Lower leg skin (tissue), 3 donors: ENCODE data around the gene GDPD5.

Source experiments
- POLR2A ChIP-seq, 2 donors: fragments of 450-650 bp; IDR thresholded peaks; one replicate each; pipeline ENCODE4 v1.6.1; 2016 to 2017; ENCODE audit warnings: antibody characterized with exemption in 2 of 2, mild to moderate bottlenecking in 1 of 2, moderate library complexity in 1 of 2
- TF ChIP-seq, protein P1 (sequence below), 3 donors: fragments of 450-650 bp; IDR thresholded peaks; one replicate each; pipeline ENCODE4 v1.5.1; 2016; ENCODE audit warnings: antibody characterized with exemption in 3 of 3, mild to moderate bottlenecking in 3 of 3, moderate library complexity in 2 of 3

DNA sequence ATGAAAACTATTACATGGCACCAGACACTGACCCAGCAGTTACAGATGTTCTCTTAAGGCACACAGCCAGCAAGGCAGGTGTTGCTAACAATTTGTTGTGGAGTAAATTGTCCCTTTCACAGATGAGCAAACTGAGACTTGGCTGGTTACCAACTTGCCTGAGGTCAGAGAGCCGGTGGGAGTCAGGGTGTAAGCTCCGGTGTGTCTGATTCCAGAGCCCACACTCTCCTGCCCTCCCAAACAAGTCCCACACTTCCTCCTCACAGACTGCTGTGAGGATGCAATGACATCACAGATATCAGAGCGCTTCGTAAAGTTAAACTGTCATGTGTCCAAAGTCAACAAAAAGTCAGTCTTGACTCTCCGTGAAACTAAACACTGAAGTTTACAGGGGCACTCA is 12.5 kb downstream of the GDPD5 start:
- TF ChIP-seq, protein P1, sequence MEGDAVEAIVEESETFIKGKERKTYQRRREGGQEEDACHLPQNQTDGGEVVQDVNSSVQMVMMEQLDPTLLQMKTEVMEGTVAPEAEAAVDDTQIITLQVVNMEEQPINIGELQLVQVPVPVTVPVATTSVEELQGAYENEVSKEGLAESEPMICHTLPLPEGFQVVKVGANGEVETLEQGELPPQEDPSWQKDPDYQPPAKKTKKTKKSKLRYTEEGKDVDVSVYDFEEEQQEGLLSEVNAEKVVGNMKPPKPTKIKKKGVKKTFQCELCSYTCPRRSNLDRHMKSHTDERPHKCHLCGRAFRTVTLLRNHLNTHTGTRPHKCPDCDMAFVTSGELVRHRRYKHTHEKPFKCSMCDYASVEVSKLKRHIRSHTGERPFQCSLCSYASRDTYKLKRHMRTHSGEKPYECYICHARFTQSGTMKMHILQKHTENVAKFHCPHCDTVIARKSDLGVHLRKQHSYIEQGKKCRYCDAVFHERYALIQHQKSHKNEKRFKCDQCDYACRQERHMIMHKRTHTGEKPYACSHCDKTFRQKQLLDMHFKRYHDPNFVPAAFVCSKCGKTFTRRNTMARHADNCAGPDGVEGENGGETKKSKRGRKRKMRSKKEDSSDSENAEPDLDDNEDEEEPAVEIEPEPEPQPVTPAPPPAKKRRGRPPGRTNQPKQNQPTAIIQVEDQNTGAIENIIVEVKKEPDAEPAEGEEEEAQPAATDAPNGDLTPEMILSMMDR (IDR thresholded peaks at IDR 0.05): no peak
- TF ChIP-seq POLR2A (IDR thresholded peaks at IDR 0.05): no peak
